MM.1S (cell line): ENCODE results near the gene GBX1.

ENCODE experiments used
- EZH2 ChIP-seq: fragments of 300-600 bp; sonication (generic); optimal IDR thresholded peaks from 2 replicates; pipeline ENCODE3; 2017; ENCODE audit warnings: low read depth, mild to moderate bottlenecking, antibody characterized with exemption, low read length, mixed read lengths
- TF ChIP-seq, protein P1 (sequence below): fragments of 300-600 bp; sonication (generic); IDR thresholded peaks from 2 replicates; pipeline ENCODE4 v1.5.1; 2016; ENCODE audit warnings: antibody characterized with exemption, low read length, mixed read lengths

DNA sequence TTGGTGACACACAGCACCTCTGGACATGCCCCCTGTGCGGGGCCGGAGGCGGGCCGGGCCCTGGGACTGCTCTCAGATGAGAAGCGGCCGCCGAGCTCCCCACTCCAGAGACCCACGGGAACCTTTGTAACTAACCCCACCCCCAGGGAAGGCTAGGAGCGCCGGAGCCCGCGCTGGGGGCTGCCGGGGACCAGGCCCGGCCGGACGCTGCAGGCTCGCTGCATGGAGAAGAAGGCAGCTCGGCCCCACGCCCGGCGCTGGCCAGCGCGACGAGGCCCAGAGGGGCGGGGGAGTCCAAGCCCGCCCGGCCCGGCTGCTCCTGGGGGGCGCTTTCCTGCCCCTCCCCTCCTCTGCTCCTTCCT is 44.7 kb downstream of the GBX1 start:
- TF ChIP-seq EZH2, result no peak
- TF ChIP-seq, protein P1, sequence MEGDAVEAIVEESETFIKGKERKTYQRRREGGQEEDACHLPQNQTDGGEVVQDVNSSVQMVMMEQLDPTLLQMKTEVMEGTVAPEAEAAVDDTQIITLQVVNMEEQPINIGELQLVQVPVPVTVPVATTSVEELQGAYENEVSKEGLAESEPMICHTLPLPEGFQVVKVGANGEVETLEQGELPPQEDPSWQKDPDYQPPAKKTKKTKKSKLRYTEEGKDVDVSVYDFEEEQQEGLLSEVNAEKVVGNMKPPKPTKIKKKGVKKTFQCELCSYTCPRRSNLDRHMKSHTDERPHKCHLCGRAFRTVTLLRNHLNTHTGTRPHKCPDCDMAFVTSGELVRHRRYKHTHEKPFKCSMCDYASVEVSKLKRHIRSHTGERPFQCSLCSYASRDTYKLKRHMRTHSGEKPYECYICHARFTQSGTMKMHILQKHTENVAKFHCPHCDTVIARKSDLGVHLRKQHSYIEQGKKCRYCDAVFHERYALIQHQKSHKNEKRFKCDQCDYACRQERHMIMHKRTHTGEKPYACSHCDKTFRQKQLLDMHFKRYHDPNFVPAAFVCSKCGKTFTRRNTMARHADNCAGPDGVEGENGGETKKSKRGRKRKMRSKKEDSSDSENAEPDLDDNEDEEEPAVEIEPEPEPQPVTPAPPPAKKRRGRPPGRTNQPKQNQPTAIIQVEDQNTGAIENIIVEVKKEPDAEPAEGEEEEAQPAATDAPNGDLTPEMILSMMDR, result no peak
